A673 (cell line): ENCODE data around the gene MYORG. TPM values are rescaled to one million over a fixed set of nuclear protein-coding genes. Genes with fewer than 3 reads are reported as not detected.

Experiments used
- BruUV-seq: library from RNA; stranded (reverse); fragments of 400-500 nt; replicated peaks from 2 replicates; lab custom pipeline; 2021; lab: Mats Ljungman, UMichigan
- CTCF ChIA-PET: fragments of 300-600 bp; sonication (Branson Sonifier 250); formaldehyde crosslinking; loops from one replicate; lab custom pipeline; 2022; ENCODE audit warnings: antibody characterized with exemption; lab: Charles Lee
- POLR2A ChIA-PET: fragments of 300-600 bp; sonication (Branson Sonifier 250); formaldehyde crosslinking; loops from one replicate; lab custom pipeline; 2022; ENCODE audit warnings: antibody characterized with exemption; ENCODE audit not compliant: low non-redundant PET; lab: Charles Lee
- DNase-seq: peaks from one replicate; pipeline ENCODE4 v3.0.0-alpha.2; 2015; ENCODE audit warnings: low spot score
- H3K27ac ChIP-seq: fragments of 200-600 bp; sonication (generic); 2 replicates; pipeline ENCODE4 v1.5.1; 2016; ENCODE audit warnings: mixed run types, low read depth, mild to moderate bottlenecking, mixed read lengths, antibody characterized with exemption, low read length; ENCODE audit not compliant: poor library complexity, severe bottlenecking
- H3K27me3 ChIP-seq: fragments of 200-600 bp; sonication (generic); replicated peaks from 2 replicates; pipeline ENCODE4 v1.6.1; 2017; ENCODE audit warnings: mixed run types, low read depth, mild to moderate bottlenecking, mixed read lengths, antibody characterized with exemption, low read length; ENCODE audit not compliant: insufficient read depth, poor library complexity
- H3K36me3 ChIP-seq: fragments of 200-600 bp; sonication (generic); 2 replicates; pipeline ENCODE4 v1.6.1; 2016; ENCODE audit warnings: mixed run types, mild to moderate bottlenecking, mixed read lengths, antibody characterized with exemption, low read length; ENCODE audit not compliant: insufficient read depth, poor library complexity, severe bottlenecking
- H3K4me1 ChIP-seq: fragments of 200-600 bp; sonication (generic); 2 replicates; pipeline ENCODE4 v1.6.1; 2017; ENCODE audit warnings: mixed run types, mild to moderate bottlenecking, mixed read lengths, antibody characterized with exemption, low read length; ENCODE audit not compliant: insufficient read depth, poor library complexity, severe bottlenecking
- H3K4me3 ChIP-seq: fragments of 200-600 bp; sonication (generic); 2 replicates; pipeline ENCODE4 v1.5.1; 2016; ENCODE audit warnings: low read depth, mixed run types, mild to moderate bottlenecking, mixed read lengths, low read length; ENCODE audit not compliant: poor library complexity, severe bottlenecking
- H3K9me3 ChIP-seq: fragments of 200-600 bp; sonication (generic); 2 replicates; pipeline ENCODE4 v1.6.1; 2016; ENCODE audit warnings: mixed run types, low read depth, mild to moderate bottlenecking, mixed read lengths, antibody characterized with exemption, low read length; ENCODE audit not compliant: poor library complexity, severe bottlenecking
- EZH2 ChIP-seq: fragments of 200-600 bp; sonication (generic); IDR thresholded peaks from 2 replicates; pipeline ENCODE4 v1.6.1; 2017; ENCODE audit warnings: borderline replicate concordance, low read depth, mild to moderate bottlenecking, mixed read lengths, antibody characterized with exemption, low read length; ENCODE audit not compliant: poor library complexity, severe bottlenecking
- intact Hi-C: fragments of 100-400 bp; cut with micrococcal nuclease; formaldehyde crosslinking; loops from one replicate; pipeline ENCODE4 v1.10.0; 2022; ENCODE audit not compliant: unreplicated experiment
- total RNA-seq: library from RNA; stranded (reverse); gene quantifications from 2 replicates; pipeline ENCODE4 v1.2.3, GENCODE V29; 2021
- TF ChIP-seq, protein P1 (sequence below): fragments of 300-800, 200-600 bp; sonication (generic); conservative IDR thresholded peaks from 2 replicates; pipeline ENCODE4 v1.5.1; 2017; ENCODE audit warnings: low read depth, mild to moderate bottlenecking, antibody characterized with exemption, low read length, moderate library complexity, mixed read lengths

Gene MYORG
- total RNA-seq, 1 experiment from 2014 or later = 7.8 TPM

DNA sequence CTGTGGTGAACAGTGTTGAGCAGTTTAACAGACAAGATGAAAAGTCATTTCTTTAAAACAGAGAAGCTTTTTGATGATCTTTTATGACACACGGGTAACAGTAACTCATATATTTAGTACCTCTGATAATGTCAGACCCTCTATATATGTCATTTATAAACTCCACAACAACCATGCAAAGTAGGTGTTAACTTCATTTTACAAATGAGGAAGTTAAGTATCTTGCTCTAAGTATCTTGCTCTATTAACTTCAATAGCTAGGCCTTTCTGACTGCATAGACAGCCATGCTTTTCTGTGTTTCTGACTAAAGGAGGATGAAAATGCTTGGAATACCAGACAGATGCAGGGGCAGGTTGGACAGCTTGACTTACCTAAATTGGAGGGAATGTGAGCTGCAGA lies 45.5 kb downstream of the MYORG start:
- Histone ChIP-seq H3K27ac (no peak overlapping the region), H3K9me3 (no peaks in the 10 kb centered on the region), H3K27me3 (no peaks in the 10 kb centered on the region), H3K4me3 (no peak overlapping the region), H3K4me1 (peaks cover 22% of the 10 kb centered on the region), H3K36me3 (no peaks in the 10 kb centered on the region)
- ChIA-PET CTCF (no interaction called here), POLR2A (no interaction called here)
- BruUV-seq = no TSS peak
- intact Hi-C loops = loop anchor here (5.0 kb wide), 2 partner anchors 216 to 261 kb away; no protein-coding TSS in a partner anchor
- TF ChIP-seq EZH2 = no peak
- TF ChIP-seq, protein P1, sequence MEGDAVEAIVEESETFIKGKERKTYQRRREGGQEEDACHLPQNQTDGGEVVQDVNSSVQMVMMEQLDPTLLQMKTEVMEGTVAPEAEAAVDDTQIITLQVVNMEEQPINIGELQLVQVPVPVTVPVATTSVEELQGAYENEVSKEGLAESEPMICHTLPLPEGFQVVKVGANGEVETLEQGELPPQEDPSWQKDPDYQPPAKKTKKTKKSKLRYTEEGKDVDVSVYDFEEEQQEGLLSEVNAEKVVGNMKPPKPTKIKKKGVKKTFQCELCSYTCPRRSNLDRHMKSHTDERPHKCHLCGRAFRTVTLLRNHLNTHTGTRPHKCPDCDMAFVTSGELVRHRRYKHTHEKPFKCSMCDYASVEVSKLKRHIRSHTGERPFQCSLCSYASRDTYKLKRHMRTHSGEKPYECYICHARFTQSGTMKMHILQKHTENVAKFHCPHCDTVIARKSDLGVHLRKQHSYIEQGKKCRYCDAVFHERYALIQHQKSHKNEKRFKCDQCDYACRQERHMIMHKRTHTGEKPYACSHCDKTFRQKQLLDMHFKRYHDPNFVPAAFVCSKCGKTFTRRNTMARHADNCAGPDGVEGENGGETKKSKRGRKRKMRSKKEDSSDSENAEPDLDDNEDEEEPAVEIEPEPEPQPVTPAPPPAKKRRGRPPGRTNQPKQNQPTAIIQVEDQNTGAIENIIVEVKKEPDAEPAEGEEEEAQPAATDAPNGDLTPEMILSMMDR = no peak
- no peak for DNase-seq

DNA sequence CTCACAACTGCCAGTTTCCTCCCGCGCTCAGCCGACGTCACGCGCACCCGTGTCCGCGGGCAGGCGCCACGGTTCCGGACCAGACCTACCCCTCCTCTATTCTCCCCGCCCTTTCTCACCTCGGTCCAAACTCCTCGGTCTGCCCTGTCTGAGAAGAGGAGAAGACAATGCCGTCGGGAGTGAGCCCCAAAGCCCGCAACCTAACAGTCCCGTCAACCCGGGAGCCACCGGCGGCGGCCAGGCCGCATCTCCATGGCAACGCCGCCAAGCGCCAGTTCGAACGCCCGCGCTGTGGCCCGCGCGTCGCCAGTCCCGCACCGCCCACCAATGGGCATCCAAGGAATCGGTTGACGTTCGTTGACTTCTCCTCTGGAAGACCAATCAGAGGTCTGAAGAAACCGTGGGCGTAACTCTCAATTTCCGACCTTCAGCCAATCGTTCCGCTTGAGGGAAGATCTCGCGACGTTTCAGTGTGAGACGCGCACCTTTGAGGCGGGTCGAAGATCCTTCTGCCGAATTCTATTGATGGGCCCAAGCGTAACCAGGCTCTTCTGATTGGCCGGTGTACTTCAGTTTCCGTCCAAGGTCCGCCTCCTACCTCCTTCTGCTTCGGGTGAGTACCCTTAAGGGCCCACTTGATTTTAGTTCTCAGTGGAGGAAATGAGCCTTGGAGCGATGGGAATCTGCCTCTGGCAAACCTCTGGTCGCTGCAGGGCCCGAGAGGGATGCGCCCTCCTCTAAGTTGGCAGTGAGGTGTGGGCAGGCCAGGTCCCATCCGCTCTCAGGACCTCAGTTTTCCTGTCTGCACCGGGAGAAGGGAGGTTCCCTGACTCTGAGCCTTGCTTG lies 47.5 kb downstream of the MYORG start, which contains the start of the genes KIF24 and NUDT2:
KIF24 (minus strand) TSS at position 282 of the 846 bp plus-strand sequence. CDS start 17,922 bp downstream, outside the sequence.
NUDT2 (plus strand) TSS at position 583 of the 846 bp plus-strand sequence. CDS start 9,471 bp downstream, outside the sequence.
- DNase-seq = peak; percentile 100
- H3K27me3 ChIP-seq = no peaks in the 10 kb centered on the region
- H3K4me1 ChIP-seq = peaks cover 30% of the 10 kb centered on the region
- ChIA-PET CTCF (no interaction called here), POLR2A (no interaction called here)
- H3K4me3 ChIP-seq = peak within 1 kb of the TSS; percentile 87
- no peaks in the 10 kb centered on the region for H3K36me3 ChIP-seq
- H3K27ac ChIP-seq = peak within 1 kb of the TSS; percentile 91
- intact Hi-C loops = loop anchor here (1.0 kb wide), 1 partner anchor 48 kb away; no protein-coding TSS in a partner anchor
- no peaks in the 10 kb centered on the region for H3K9me3 ChIP-seq
- TF ChIP-seq EZH2 = no peak
- TF ChIP-seq, protein P1 = no peak
- BruUV-seq = no TSS peak

DNA sequence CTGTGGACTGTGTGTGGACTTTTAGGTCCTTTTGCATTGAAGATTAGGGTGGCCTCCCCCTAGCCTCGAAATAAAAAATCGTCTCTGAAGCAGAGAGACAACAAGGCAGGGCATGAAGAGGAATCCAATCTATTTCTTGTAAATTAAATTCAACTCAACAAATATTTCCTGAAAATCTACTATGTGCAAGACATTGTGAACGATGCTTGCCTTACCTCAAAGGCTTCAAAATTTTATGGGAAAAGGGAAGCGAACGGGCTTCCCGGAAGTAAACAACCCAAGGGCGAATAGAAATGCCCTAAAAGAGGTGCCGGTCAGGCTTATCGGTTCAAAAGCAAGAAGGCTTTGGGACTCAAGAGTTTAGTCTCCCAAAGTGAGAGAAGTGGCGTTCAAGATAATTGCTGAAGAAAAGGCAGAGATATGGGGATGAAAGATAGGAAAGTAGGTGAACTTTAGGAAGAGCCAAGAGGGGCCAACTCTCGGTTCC lies 48.2 kb downstream of the MYORG start:
- CTCF ChIA-PET = no interaction called here
- intact Hi-C loops = no loop called here
- H3K27ac ChIP-seq = peak overlapping the region; percentile 91
- POLR2A ChIA-PET = no interaction called here
- no peak for DNase-seq
- no peaks in the 10 kb centered on the region for H3K36me3 ChIP-seq
- BruUV-seq = TSS peak; percentile 66
- H3K4me3 ChIP-seq = peak overlapping the region; percentile 87
- TF ChIP-seq, protein P1 = no peak
- TF ChIP-seq EZH2 = no peak
- peaks cover 36% of the 10 kb centered on the region for H3K4me1 ChIP-seq
- H3K27me3 ChIP-seq = no peaks in the 10 kb centered on the region
- no peaks in the 10 kb centered on the region for H3K9me3 ChIP-seq
